K562 (cell line): ENCODE data around the gene FIS1. TPM values are rescaled to one million over a fixed set of nuclear protein-coding genes. Genes with fewer than 3 reads are reported as not detected.

ENCODE experiments used
- ATF1 ChIP-seq, 2 experiments: fragments of 450-650 bp in 1 of 2; IDR thresholded peaks; 2 replicates each; pipeline ENCODE4 v1.6.1; 2016; ENCODE audit warnings: missing compliant biosample characterization in 1 of 2, missing genetic modification characterization in 1 of 2
- BCOR ChIP-seq: fragments of 450-650 bp; IDR thresholded peaks from 2 replicates; pipeline ENCODE4 v1.6.1; 2016
- CCAR2 ChIP-seq: fragments of 200-400 bp; formaldehyde crosslinking; IDR thresholded peaks from 2 replicates; pipeline ENCODE4 v1.6.1; 2017; ENCODE audit warnings: mild to moderate bottlenecking, low read depth, low read length
- DIDO1 ChIP-seq: fragments of 450-650 bp; IDR thresholded peaks from 2 replicates; pipeline ENCODE4 v1.6.1; 2016; ENCODE audit warnings: low read depth, missing biosample characterization, missing genetic modification characterization
- ETS1 ChIP-seq: conservative IDR thresholded peaks from 2 replicates; pipeline ENCODE4 v1.6.1; 2011; ENCODE audit warnings: low read depth, mild to moderate bottlenecking, low read length; ENCODE audit not compliant: control insufficient read depth
- FOS ChIP-seq: IDR thresholded peaks from 3 replicates; pipeline ENCODE4 v1.6.1; 2011; ENCODE audit not compliant: insufficient read length; ENCODE audit errors: extremely low read depth
- FOXP1 ChIP-seq: sonication (generic); formaldehyde crosslinking; IDR thresholded peaks from 2 replicates; pipeline ENCODE4 v1.8.0; 2022; ENCODE audit warnings: mild to moderate bottlenecking, missing genetic modification reagents
- HDAC2 ChIP-seq: fragments of 450-650 bp; IDR thresholded peaks from 2 replicates; pipeline ENCODE4 v1.6.1; 2016; ENCODE audit warnings: mild to moderate bottlenecking
- HMBOX1 ChIP-seq: sonication (generic); IDR thresholded peaks from 2 replicates; pipeline ENCODE4 v1.6.1; 2016
- HNRNPL ChIP-seq: fragments of 200-400 bp; formaldehyde crosslinking; IDR thresholded peaks from 2 replicates; pipeline ENCODE4 v1.6.1; 2017; ENCODE audit warnings: low read depth, mild to moderate bottlenecking, low read length
- JUNB ChIP-seq: fragments of 450-650 bp; formaldehyde crosslinking; conservative IDR thresholded peaks from 2 replicates; pipeline ENCODE4 v1.4.0; 2020; ENCODE audit warnings: mild to moderate bottlenecking
- POLR2B ChIP-seq: fragments of 450-650 bp; IDR thresholded peaks from 2 replicates; pipeline ENCODE4 v1.6.1; 2018; ENCODE audit warnings: low read depth; ENCODE audit not compliant: partially characterized antibody
- RUNX1 ChIP-seq: sonication (generic); IDR thresholded peaks from 2 replicates; pipeline ENCODE4 v1.6.1; 2016; ENCODE audit warnings: antibody characterized with exemption, low read depth
- SIX5 ChIP-seq, 2 experiments: IDR thresholded peaks; 2 replicates each; pipeline ENCODE4 v1.6.1; 2011; ENCODE audit warnings: low read length in 2 of 2, borderline replicate concordance in 1 of 2, low read depth in 1 of 2, mild to moderate bottlenecking in 1 of 2, moderate library complexity in 1 of 2; ENCODE audit not compliant: insufficient read depth in 1 of 2
- SREBF2 ChIP-seq: sonication (generic); formaldehyde crosslinking; IDR thresholded peaks from 2 replicates; pipeline ENCODE4 v1.4.0; 2020; ENCODE audit warnings: mild to moderate bottlenecking, missing genetic modification reagents
- STAT6 ChIP-seq: sonication (generic); formaldehyde crosslinking; IDR thresholded peaks from 2 replicates; pipeline ENCODE4 v1.8.1; 2023; ENCODE audit warnings: mild to moderate bottlenecking, missing genetic modification reagents
- THAP7 ChIP-seq: fragments of 250-450 bp; sonication (Bioruptor Pico); IDR thresholded peaks from 2 replicates; pipeline ENCODE4 v1.5.0; 2021
- VEZF1 ChIP-seq: fragments of 200-800 bp; sonication (Bioruptor generic); IDR thresholded peaks from 2 replicates; pipeline ENCODE4 v1.6.1; 2017; ENCODE audit warnings: missing genetic modification characterization, missing compliant biosample characterization
- ZNF644 ChIP-seq: fragments of 200-800 bp; sonication (Bioruptor generic); IDR thresholded peaks from 2 replicates; pipeline ENCODE4 v1.6.1; 2016; ENCODE audit warnings: low read depth, missing genetic modification characterization, missing compliant biosample characterization
- polyA plus RNA-seq, 8 experiments: library from polyadenylated mRNA; depleted of rRNA in 4 of 8; stranded (reverse) in 5 of 8; unstranded in 3 of 8; fragments of >200 nt; fragmentation: Nextera tagmentation in 2 of 8; fragmentation: Illumina TruSeq in 1 of 8; extraction: Ambion mirVana in 2 of 8; extraction: Trizol in 1 of 8; gene quantifications; 2 replicates each; pipeline versions ENCODE4 v1.2.1 to v1.2.3, GENCODE V29; 2011 to 2014; ENCODE audit warnings: inconsistent platforms in 1 of 8, missing spikeins in 1 of 8
- total RNA-seq, 7 experiments: library from RNA; depleted of rRNA in 6 of 7; stranded (reverse); fragments of >200 nt in 6 of 7; fragmentation: Illumina TruSeq in 2 of 7; extraction: Trizol in 2 of 7; gene quantifications; 2 replicates each; pipeline versions ENCODE4 v1.2.1 to v1.2.3, GENCODE V29; 2011 to 2021; ENCODE audit warnings: low replicate concordance in 1 of 7

Gene FIS1
- total and polyA plus RNA-seq, 9 of the 15 experiments (the other 6 are each of a cell fraction or from before 2014, with no cell fraction given), result 86.0 to 257 (median 144) TPM

- TF ChIP-seq SIX5 (IDR thresholded peaks at IDR 0.05; ENCODE audit: borderline replicate concordance in 1 of 2, insufficient read depth in 1 of 2, low read depth in 1 of 2, low read length in 2 of 2) (peak; percentile 91 to 95), HMBOX1 (no peak), ATF1 (CRISPR knock-in tag; IDR thresholded peaks at IDR 0.05) (no peak), ATF1 (tag; IDR thresholded peaks at IDR 0.05) (peak; percentile 75), HDAC2 (peak; percentile 78), FOS (no peak), VEZF1 (peak; percentile 93), ETS1 (peak; percentile 96; the same call in 1 of the 2 replicates), HNRNPL (peak; percentile 84), JUNB (CRISPR knock-in tag) (no peak), CCAR2 (no peak), POLR2B (peak; percentile 93), RUNX1 (no peak), STAT6 (CRISPR knock-in tag) (no peak; the same call in 1 of the 2 replicates), SREBF2 (CRISPR knock-in tag) (no peak; the same call in 1 of the 2 replicates), ZNF644 (tag) (peak; percentile 88), THAP7 (CRISPR knock-in tag) (peak; percentile 94), BCOR (peak; percentile 67; the same call in 1 of the 2 replicates), FOXP1 (CRISPR knock-in tag) (peak; percentile 79; the same call in 1 of the 2 replicates), DIDO1 (tag) (peak; percentile 69; the same call in 1 of the 2 replicates)
Measured at GRCh38 chr7:101244375-101245146, at the start of gene FIS1 (continued).
